HG02763 (cell line): ENCODE data around the gene EPHB1.

ENCODE experiments used
- ATAC-seq: cut with Tn5 transposase; IDR thresholded peaks from one replicate; pipeline ENCODE4 v1.9.1; 2021; ENCODE audit warnings: mild to moderate bottlenecking, moderate library complexity; ENCODE audit not compliant: unreplicated experiment

Gene EPHB1

DNA sequence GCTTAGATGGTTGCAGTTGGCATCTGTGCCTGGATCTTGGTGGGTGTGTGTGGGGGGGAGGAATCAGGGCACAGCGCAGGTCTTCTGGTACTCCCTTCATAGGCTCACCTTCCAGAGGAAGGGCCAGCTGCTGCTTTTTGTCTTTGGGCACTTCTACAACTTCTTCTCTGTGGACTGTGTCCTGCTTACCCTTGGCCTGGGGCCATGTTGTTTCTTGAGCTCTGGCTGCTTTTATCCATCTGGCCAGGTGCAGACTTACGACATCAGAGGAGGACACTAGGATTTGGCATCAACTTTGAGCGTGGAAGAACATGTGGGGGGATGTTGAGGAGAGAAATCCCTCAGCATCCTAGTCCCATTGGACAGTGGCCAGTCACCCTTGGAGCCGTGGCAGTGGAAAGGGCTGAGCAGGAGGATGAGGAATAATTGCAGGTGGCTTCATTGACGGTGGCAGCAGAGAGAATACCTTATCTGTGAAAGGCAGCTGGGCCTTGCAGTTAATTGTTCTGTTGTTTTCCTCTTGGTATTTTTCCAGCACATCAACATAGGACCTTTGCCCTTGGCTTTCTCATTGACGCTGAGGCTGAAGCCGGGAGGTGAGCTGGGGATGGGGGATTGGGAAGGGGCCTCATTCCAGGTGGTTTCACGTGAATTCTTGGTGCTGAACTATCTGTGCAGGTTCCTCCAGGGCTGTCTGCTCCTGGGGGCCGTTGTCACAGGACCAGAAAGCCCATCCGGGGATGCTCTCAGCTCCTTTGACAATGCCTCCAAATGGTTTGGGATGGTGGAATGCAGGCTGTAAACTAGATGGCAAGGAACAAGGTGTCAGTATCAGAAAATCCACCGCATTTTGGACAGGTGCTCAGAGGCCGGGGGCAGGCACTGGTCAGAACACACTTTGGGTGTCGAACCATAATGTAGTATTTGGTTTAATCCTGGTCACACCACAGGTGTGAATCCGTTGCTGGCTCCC, 9.7 kb downstream of the EPHB1 start:
- ATAC-seq, result no peak

DNA sequence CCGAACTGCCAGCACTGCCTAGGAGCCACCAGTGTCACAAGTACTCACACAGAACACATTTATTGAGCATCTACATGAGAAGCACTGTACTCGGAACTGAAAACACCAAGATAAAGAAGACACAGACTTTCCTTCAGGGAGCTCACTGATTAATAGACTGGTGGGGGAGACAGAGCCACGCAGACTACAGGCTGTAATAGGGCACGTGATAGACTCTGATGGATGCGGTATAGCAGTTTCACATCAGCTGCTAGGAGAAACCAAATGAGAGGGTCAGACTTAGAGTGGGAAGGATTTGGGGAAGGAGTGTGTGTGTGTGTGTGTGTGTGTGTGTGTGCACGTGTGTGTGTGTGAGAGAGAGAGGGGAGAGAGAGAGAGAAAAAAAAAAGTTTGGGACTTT, 12.1 kb downstream of the EPHB1 start:
- ATAC-seq, result no peak

DNA sequence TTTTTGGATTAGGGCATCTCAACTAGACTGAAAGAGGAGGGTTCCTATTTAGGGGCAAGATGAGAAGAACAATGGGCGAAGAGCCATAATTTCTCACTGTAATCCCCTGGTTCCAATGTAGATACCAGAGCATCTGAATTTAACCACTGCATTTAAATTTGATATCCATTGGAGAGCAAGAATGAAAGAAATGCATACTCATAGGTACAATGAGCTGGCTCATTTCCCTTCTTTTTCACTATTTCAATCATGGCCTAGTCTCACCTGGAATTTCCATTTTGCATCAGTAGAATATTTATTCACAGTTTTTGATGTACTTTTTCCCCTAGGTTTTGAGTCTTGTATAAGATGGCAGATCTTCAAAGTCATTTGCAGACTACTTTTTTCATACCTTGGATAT, 13.8 kb downstream of the EPHB1 start:
- no peak for ATAC-seq

DNA sequence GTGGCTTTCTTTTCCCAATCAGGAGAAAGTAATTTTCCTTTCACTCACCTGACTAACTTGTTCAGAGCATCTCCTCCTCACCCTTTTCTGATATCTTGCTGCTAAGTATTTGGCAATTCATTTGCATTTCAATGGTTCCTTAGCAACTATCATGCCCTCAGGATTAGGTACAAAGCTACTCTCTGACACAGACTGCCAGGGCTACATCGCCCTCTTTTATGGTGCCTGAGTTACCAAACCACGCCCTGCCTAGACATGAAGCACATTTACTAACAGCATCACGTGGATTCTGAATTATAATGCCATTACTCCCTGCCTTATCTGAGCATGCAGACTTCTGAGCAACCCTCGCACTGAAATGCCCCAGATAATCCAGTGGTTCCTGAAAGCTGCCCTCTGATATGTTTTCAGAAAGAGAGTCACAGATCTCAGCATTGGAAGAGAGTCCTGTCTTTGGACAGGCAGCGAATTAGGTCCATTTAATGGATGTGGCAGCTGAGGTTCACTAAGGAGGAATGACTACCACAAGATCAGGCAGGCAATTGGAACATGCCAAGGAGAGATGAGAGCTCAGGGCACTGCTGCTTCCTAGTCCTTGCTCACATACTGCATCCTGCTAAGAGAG, 14.5 kb downstream of the EPHB1 start:
- no peak for ATAC-seq

DNA sequence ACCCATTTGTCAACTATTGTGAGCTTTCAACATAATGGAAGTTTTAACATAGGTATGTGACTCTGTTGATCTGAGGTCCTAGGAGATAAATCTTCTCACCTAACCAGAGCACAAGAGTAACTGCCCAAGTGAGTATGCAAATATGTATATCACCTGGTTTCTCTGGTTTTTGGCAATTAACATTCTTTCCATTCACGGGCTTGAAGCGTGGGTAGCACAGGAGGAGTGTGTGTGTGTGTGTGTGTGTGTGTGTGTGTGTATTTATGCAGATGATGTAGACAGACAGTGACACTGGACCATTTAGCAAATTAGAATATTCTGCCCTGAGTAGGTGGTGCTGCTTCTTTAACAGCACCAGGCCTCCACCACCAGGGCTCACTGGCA, 15.0 kb downstream of the EPHB1 start:
- peak; percentile 45 for ATAC-seq

DNA sequence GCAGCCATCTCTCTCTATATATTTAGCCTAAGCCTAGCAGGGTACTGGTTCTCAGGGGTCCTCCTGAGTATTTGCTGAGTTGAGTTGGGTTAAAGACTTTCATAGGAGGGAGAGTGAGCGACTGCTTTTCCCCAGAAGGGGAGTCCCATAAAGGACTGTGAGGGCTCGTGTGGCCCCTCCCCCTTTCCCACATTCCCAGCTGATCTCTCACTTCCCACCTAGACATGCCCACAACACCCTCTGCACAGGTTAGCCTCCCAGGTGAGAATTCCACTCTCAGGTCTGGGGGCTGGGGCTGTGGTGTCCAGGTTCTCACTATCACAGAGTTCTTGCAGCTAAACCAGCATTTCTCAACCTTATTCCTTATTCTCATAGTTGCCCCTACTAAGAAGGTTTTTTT, 15.8 kb downstream of the EPHB1 start:
- ATAC-seq, result no peak

DNA sequence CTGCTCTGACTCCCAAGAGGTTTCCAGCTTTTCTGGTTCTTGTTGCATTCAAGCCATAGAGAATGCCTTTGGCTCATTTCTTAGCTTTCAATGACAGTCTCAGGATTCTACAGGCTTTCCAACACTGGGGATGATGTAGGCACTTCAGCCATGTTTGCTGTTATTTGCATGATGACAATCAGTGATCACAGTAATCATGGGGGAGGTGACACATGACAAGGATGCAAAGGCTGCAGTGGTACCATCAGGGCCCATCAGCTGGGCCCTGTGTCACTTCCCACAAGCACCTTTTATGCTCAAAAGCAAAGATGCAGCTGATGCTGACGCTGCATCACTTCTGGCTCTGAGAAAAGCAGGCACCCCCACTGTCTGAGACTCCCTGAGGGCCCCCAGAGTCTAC, 18.6 kb downstream of the EPHB1 start:
- ATAC-seq, result no peak

DNA sequence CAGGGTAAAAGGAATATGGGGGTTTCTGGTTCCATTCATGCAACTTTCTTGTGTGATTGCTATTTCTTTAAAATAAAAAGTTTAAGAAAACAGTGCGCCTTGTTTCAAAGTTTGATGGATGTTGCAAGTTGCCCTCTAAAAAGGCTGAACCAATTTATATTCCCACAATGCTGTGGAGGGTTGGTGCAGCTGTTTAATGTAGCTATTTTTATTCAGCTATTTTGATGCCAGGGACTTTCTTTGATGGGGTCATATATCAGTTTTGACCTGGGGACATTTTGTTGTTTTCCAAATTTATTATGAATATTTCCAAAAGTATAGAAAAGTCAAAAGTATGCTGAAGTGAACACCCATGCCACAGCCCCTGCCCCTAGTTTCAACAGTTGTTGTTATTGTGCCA, 20.5 kb downstream of the EPHB1 start:
- ATAC-seq, result no peak

DNA sequence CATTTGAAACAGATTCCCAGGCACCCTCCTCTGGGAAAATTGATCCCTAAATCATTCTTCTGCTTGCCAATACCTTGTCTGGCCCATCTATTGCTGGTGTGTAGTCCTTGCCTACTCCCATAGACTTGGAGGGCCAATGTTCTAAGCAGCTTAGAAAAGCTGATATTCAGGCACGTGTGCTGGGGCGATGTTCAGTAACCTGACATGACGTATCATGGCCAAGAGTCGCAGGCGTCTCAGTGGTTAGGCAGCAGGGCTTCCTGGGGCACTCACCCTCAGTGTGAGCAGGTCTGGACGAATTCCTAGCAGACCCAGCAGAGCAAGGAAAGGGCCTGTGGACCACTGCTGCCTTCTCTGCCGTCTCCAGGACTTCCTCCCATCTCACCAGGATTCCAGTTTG, 21.6 kb downstream of the EPHB1 start:
- ATAC-seq, result no peak

DNA sequence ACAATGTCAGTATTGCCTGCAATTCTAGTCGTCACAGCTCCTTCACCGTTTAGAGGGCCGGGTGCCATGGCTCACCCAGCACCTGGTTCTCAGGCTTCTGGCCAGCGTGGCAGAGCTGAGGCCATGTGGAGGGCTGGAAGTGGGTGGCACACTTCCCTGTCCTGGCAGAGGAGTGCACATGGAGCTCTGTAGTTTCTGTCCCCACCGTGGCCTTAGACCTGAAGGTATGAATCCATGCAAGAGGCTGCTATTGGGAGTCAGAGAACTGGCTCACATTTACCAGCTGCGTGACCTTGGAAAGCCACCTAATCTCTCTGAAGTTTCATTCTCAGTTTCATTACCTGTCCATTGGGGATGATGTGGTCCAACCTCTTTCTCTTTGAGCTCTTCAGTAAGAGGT, 22.2 kb downstream of the EPHB1 start:
- peak; percentile 67 for ATAC-seq

DNA sequence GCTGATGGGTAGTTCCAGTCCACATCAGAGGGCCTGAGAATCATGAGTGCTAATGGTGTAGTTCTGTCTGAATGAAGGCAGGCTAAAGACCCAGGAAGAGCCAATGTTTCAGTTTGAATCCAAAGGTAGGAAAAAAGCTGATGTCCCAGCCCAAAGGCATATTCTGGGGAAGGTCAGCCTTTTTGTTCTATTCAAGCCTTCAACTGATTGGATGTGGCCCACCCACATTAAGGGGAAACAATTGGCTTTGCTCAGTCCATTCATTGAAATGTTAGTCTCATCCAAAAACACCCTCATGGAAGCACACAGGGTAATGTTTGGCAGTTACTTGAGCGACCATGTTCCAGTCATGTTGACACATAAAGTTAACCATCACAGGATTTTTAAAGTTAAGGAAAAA, 25.9 kb downstream of the EPHB1 start:
- no peak for ATAC-seq

DNA sequence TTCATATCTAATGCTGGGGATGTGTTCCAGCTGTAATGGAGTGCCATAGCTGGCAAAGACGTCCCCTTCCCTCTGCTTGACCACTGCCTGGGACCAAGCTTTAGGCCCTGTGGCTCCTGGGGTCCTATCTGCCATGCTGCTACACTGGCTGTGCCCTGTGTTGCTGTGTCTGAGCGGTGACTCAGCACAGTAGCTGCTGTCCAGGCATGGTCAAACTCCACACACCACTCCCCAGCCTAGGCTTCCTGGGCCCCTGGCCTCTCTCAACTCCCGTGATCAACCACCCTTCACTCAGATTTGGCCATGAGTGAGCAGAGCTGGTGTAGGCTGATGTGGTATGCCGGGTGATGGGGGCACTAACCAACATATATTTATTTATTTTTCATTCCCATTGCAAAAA, 27.0 kb downstream of the EPHB1 start:
- ATAC-seq, result no peak

DNA sequence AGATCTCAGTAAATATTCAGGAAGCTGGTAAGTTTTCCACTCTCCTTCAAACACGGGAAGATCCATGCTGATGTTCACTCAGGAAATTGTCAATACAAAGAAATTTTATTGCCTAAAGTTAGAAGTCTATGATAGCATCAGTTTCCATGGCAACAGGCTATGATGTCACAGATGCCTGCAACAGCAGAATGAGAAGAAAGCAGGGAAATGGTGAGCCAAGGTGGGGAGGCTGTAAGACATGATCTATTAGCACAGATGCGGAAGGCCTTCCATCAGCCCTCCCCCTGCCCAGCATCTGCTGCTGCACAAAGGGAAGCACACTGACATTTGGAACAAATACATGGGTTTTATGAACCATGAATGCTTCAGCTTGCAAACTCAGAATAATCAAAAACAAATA, 28.6 kb downstream of the EPHB1 start:
- ATAC-seq, result no peak

DNA sequence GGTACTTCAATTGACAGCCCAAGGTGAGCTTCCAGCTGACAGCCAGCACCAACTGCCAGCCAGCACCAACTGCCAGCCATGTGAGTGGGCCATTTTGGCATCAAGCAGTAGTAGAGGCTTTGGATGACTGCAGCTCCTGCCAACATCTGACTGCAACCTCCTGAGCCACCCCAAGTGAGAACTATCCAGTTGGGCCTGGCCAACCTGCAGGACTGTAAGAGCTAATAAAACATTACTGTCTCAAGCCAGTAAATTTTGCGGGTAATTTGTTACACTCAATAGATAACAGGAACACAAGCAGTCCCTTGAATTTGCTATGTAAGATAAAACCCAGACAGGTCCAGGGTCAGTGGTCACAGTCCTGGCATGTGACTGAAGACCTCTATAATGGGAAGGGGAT, 29.7 kb downstream of the EPHB1 start:
- no peak for ATAC-seq

DNA sequence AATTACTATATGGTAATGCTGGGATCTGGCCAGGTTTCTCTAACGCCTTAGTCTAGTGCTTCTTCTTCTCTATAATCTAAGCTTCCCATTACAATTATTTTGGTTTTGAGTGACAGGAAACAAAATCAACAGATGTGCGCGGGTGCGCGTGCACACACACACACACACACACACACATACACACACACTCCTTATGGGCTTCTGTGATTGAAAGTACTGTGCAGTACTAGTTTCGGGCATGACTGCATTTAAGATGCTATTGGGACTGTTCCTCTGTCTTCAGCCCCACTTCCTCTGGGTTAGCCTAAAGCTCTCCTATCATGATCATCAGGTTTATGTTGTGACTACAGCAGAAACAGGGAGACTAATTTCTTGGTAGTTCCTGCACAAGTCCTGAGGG, 32.2 kb downstream of the EPHB1 start:
- ATAC-seq, result no peak

DNA sequence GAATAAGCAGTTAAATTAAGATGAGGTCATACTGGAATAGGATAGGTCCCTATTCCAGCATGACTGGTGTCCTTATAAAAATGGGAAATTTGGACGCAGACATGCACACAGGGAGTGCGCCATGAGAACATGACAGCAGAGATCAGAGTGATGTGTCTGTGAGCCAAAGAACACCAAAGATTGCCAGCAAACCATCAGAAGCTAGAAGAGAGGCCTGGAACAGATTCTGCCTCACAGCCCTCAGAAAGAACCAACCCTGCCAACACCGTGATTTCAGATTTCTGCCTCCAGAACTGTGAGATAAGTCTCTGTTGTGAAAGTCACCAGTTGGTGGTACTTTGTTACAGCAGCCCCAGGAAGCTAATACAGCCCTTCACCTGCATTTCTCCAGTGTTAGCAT, 34.7 kb downstream of the EPHB1 start:
- ATAC-seq, result no peak

DNA sequence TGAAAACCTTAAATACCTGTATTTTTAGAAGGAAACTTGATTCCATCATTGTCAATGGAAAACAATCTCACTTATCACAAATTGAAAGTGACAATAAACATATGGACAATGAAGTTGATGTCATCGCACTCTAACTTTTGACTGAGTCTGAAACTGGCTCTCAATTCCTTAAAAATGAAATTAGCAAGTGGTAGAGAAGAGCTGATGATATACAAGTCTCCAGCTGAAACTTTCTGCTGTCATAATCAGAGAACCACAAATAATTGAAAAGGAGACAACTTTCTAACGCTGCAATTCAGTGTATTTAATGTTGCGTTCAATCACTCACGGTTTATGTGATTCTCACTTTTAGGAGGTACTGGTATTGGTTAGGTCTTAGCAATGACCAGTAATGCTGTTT, 37.5 kb downstream of the EPHB1 start:
- no peak for ATAC-seq

DNA sequence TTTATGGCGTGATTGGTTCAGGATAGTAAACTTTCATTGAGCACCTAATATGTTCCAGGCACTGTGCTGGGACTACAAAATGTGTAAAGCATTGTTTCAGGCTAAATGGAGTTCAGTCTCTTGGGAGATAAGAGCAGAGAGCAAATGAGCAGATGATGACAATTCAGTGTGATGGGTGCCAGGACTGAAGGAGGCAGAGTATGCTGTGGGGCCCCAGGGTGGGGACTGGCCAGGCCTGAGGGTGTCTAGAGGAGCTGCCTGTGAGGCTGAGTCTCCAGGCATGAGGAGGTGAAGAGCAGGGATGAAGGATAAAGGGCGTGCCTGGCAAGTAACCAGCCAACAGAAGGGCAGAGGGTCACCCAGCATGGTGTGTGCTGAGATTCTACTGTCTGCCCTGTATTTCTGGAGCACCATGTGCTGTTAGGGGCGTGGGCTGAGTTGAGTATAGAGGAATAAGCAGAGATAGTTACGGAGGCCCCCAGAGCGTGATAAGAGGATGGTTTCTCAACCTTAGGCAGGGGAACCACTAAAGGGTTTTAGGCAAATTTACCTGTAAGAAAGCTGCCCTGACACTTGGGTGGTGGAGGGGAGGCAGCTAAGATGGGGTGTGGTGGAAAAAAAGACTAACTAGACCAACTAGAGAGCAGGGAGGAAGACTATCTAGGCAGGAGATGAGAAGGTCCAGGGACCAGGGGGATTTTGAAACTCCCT, 38.5 kb downstream of the EPHB1 start:
- ATAC-seq, result peak; percentile 74

DNA sequence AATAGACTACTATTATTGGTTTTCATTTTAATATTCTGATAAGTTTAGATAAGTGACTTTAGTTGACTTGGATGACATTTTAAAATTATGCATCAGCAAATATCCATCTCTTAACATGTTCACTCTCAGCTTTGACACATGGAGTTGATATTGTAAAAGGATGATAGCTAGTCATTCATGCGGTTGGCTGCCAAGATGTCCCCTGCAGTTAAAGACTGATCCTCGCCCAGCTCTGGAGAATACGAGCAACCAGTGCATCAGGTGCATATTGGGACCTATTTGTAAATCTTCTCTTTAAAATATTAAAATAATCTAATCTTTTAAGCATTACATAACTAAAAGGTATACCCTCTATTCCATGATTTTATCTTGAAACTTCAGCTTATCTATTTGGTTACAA, 41.9 kb downstream of the EPHB1 start:
- no peak for ATAC-seq

DNA sequence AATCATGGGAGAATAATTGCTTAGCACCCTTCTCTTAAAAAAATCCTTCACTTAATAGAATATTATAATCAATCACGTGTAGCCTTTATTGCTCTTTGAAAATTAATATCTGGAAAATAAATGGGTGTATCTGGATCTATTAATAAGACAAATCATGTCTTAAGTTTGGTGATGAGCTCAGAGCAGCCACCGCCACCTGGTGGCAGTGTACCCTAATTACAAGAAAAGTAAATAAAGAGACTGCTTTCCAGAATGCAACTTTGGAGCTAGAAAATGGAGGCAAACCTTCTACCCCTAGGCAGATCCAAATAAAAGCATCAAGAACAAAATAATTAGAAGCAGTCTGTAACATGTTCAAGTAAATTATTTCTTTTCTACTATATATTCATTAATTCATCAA, 43.5 kb downstream of the EPHB1 start:
- no peak for ATAC-seq

DNA sequence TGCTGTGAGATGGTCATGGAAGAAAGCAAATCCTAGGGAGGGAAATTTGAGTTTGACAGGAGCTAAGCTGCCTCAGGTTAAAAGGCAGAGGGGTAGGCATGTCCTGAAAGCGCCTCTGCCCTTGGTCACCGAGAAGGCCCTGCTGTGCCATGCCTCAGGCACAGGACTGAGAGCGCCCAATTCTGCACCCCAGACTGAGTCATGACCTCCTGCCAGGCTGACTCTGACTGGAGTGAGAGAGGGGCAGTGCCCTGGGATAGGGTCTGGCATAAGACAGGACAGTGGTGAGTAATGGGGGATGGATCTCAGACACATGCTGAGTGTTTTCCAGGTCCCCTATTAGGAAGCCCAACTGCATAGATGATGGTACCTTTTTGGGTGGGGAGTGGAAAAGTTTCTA, 44.4 kb downstream of the EPHB1 start:
- ATAC-seq, result no peak

DNA sequence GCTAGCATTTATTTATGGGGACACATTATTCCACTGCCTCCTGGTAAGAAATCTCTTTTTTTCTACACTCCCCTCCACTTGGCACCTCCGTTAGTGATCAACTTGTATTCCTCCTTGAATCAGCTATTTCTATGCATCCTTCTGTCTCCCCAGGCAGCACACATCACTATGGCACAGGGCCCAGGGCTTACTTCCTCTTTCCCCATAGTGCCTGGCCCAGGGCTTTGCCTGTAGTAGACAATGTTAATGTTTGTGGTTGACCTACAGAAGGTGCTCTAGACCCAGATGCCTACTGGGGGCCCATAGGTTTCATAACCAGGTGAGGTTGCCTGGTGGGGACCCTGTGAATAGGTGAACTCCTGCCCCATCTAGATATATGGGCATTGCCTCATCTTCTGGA, 44.9 kb downstream of the EPHB1 start:
- no peak for ATAC-seq
